HepG2 (cell line): ENCODE results near the gene LLGL1.

Experiments
- CTCF ChIP-seq: sonication (generic); formaldehyde crosslinking; IDR thresholded peaks from 2 replicates; pipeline ENCODE4 v1.5.0; 2020; ENCODE audit warnings: mild to moderate bottlenecking, missing genetic modification reagents, moderate library complexity
- MAFF ChIP-seq: IDR thresholded peaks from 2 replicates; pipeline ENCODE4 v1.6.1; 2011; ENCODE audit warnings: low read depth, low read length, improper control_type of control experiment
- NCOA1 ChIP-seq: sonication (generic); formaldehyde crosslinking; IDR thresholded peaks from 2 replicates; pipeline ENCODE4 v1.9.0; 2021; ENCODE audit warnings: missing genetic modification reagents
- POLR2AphosphoS2 ChIP-seq: IDR thresholded peaks from 2 replicates; pipeline ENCODE4 v1.6.1; 2011; ENCODE audit warnings: low read depth, low read length, improper control_type of control experiment
- POLR2AphosphoS5 ChIP-seq: IDR thresholded peaks from 2 replicates; pipeline ENCODE4 v1.6.1; 2012; ENCODE audit warnings: low read depth, low read length
- RELA ChIP-seq: sonication (generic); formaldehyde crosslinking; IDR thresholded peaks from 2 replicates; pipeline ENCODE4 v1.4.0; 2020; ENCODE audit warnings: missing genetic modification reagents
- SETDB1 ChIP-seq: sonication (generic); formaldehyde crosslinking; IDR thresholded peaks from 2 replicates; pipeline ENCODE4 v1.5.1; 2020; ENCODE audit warnings: missing genetic modification reagents, mild to moderate bottlenecking, borderline replicate concordance
- TFE3 ChIP-seq: IDR thresholded peaks from 2 replicates; pipeline ENCODE4 v1.6.1; 2016
- ZFP1 ChIP-seq: IDR thresholded peaks from 2 replicates; pipeline ENCODE4 v1.6.1; 2016
- ZNF350 ChIP-seq: sonication (generic); formaldehyde crosslinking; IDR thresholded peaks from 2 replicates; pipeline ENCODE4 v1.4.0; 2020; ENCODE audit warnings: mild to moderate bottlenecking, low read depth, missing genetic modification reagents, borderline replicate concordance
- ZNF557 ChIP-seq: sonication (generic); formaldehyde crosslinking; IDR thresholded peaks from 2 replicates; pipeline ENCODE4 v1.4.0; 2020; ENCODE audit warnings: missing genetic modification reagents
- ZNF746 ChIP-seq: sonication (generic); formaldehyde crosslinking; IDR thresholded peaks from 2 replicates; pipeline ENCODE4 v1.8.0; 2022; ENCODE audit warnings: mild to moderate bottlenecking, missing genetic modification reagents
- ZNF883 ChIP-seq: sonication (generic); formaldehyde crosslinking; IDR thresholded peaks from 2 replicates; pipeline ENCODE4 v1.5.1; 2020; ENCODE audit warnings: mild to moderate bottlenecking, missing genetic modification reagents; ENCODE audit errors: not compliant biosample characterization
- TF ChIP-seq, protein P1 (sequence below): sonication (generic); formaldehyde crosslinking; IDR thresholded peaks from 2 replicates; pipeline ENCODE4 v1.5.1; 2020; ENCODE audit warnings: mild to moderate bottlenecking, missing genetic modification reagents, borderline replicate concordance

DNA sequence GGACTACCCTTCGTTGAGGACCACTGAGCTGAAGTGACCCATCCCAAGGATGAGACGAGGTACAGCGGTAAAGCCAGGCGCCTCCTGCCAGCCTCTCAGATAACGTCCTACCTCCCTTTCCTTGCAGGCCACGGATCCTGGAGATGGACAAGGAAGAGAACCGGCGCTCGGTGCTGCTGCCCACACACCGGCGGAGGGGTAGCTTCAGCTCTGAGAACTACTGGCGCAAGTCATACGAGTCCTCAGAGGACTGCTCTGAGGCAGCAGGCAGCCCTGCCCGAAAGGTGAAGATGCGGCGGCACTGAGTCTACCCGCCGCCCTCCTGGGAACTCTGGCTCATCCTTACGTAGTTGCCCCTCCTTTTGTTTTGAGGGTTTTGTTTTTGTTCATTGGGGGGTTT lies 17.3 kb upstream of the LLGL1 start:
- TF ChIP-seq NCOA1: no peak
- TF ChIP-seq CTCF (CRISPR knock-in tag): no peak
- no peak for TF ChIP-seq ZNF883
- no peak for TF ChIP-seq ZNF350
- TF ChIP-seq RELA: no peak
- no peak for TF ChIP-seq POLR2AphosphoS5
- TF ChIP-seq TFE3 (CRISPR knock-in tag): no peak
- no peak for TF ChIP-seq SETDB1 (CRISPR knock-in tag)
- TF ChIP-seq MAFF: no peak
- TF ChIP-seq ZNF746: no peak
- TF ChIP-seq ZNF557 (CRISPR knock-in tag): no peak
- TF ChIP-seq, protein P1, sequence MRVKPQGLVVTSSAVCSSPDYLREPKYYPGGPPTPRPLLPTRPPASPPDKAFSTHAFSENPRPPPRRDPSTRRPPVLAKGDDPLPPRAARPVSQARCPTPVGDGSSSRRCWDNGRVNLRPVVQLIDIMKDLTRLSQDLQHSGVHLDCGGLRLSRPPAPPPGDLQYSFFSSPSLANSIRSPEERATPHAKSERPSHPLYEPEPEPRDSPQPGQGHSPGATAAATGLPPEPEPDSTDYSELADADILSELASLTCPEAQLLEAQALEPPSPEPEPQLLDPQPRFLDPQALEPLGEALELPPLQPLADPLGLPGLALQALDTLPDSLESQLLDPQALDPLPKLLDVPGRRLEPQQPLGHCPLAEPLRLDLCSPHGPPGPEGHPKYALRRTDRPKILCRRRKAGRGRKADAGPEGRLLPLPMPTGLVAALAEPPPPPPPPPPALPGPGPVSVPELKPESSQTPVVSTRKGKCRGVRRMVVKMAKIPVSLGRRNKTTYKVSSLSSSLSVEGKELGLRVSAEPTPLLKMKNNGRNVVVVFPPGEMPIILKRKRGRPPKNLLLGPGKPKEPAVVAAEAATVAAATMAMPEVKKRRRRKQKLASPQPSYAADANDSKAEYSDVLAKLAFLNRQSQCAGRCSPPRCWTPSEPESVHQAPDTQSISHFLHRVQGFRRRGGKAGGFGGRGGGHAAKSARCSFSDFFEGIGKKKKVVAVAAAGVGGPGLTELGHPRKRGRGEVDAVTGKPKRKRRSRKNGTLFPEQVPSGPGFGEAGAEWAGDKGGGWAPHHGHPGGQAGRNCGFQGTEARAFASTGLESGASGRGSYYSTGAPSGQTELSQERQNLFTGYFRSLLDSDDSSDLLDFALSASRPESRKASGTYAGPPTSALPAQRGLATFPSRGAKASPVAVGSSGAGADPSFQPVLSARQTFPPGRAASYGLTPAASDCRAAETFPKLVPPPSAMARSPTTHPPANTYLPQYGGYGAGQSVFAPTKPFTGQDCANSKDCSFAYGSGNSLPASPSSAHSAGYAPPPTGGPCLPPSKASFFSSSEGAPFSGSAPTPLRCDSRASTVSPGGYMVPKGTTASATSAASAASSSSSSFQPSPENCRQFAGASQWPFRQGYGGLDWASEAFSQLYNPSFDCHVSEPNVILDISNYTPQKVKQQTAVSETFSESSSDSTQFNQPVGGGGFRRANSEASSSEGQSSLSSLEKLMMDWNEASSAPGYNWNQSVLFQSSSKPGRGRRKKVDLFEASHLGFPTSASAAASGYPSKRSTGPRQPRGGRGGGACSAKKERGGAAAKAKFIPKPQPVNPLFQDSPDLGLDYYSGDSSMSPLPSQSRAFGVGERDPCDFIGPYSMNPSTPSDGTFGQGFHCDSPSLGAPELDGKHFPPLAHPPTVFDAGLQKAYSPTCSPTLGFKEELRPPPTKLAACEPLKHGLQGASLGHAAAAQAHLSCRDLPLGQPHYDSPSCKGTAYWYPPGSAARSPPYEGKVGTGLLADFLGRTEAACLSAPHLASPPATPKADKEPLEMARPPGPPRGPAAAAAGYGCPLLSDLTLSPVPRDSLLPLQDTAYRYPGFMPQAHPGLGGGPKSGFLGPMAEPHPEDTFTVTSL (CRISPR knock-in tag): no peak
- TF ChIP-seq POLR2AphosphoS2: no peak
- no peak for TF ChIP-seq ZFP1 (CRISPR knock-in tag)
